HG03159 (cell line): Measurements from ENCODE around the gene EVPL.
"Not testable (repeated sequence)": the region's sequence is repeated elsewhere in the genome, so short reads cannot be mapped to it uniquely, and the experiment has no call there.

Experiments used
- ATAC-seq: cut with Tn5 transposase; IDR thresholded peaks from one replicate; pipeline ENCODE4 v1.9.1; 2021; ENCODE audit warnings: mild to moderate bottlenecking, moderate library complexity; ENCODE audit not compliant: unreplicated experiment

EVPL gene

DNA sequence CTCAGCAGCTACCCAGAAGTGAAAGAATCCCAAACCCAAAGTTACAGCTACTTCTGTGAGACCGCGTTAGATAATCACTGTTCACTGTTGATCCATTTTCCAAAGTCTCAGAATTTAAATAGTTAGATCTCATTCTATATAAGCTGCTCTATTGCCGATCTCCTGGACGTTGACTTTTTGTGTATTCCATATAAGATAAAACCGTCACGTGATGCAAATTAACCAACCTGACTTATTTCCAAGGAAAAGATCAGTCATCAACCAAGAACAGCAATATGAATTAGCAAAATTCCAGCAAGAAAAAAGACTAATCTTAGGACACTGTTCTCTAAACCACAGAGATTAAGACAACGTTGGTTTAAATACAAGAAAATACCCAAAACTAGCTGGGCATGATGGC, 56.5 kb downstream of the EVPL start:
- no peak for ATAC-seq

DNA sequence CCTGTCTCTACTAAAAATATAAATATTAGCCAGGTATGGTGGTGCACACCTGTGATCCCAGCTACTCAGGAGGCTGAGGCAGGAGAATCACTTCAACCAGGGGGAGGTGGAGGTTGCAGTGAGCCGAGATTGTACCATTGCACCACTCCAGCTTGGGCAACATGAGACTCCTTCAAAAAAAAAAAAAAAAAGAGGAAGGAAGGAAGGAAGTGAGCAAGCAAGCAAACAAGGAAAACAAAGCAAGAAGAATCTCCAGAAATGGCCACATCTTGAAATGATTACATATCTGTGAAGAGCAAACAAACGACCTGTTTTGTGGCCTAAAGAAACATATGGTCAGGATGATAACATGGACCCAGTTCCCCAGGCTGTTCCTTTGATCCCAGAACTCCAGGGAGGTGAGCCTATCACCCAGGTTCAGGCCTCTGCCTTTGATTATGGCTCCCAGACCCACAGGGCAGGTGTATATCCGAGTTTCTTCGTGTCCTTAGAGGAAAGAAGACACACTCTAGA, 57.0 kb downstream of the EVPL start:
- ATAC-seq: no peak

DNA sequence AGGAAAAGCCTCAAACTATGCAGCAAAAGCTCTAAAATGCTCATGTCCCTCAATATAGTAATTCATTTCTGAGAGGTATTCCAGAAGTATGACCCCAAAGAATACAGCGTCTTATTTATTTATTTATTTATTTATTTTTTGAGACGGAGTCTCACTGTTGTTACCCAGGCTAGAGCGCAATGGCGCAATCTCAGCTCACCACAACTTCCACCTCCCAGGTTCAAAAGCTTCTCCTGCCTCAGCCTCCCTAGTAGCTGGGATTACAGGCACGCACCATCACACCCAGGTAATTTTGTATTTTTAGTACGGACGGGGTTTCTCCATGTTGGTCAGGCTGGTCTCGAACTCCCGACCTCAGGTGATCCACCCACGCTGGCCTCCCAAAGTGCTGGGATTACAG, 58.1 kb downstream of the EVPL start:
- not testable (repeated sequence) for ATAC-seq

DNA sequence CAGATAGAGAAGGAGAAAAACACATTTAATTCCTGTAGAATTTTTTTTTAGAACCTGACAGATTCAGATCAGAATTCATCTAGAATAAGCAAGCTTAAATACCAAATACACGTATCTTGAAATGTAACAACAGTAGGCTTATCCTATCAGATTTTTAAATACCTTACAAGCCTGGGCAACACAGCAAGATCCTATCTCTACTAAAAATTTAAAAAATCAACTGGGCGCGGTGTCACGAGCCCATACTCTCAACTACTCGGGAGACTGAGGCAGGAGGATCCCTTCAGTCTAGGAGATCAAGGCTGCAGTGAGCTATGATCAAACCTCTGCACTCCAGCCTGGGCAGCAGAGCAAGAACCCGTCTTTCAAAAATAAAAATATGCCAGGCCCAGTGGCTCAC, 61.6 kb downstream of the EVPL start:
- no peak for ATAC-seq

DNA sequence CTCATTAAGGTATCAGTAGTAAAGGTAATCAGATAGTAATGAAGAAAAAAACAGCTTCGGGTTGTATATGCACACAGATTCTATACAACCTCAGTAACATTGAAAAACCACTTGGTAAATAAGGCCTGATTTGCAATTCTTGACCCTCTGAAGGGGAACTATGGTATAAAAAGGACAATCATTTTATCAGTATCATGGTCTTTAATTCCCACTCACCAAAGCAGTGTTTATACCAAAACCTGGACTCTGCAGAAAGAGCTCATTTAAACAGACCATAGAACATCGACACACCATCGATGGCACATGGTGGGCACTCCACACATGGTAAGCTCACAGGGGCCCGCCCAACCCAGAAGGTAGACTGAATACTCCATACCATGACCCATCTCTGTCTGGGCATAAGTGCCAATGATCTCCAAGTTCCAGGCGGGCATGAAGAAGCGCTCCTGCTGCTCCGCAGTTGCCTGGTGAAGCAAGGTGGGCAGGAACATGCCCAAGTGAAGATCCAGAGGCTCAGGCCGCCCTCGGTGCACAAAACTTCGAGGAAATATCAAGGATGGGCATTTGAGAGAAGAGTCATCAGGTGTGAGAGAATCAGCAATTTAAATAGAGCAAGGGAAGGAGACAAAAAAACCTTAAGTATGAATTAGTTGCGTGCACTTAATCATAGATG, 67.1 kb downstream of the EVPL start:
- ATAC-seq: no peak

DNA sequence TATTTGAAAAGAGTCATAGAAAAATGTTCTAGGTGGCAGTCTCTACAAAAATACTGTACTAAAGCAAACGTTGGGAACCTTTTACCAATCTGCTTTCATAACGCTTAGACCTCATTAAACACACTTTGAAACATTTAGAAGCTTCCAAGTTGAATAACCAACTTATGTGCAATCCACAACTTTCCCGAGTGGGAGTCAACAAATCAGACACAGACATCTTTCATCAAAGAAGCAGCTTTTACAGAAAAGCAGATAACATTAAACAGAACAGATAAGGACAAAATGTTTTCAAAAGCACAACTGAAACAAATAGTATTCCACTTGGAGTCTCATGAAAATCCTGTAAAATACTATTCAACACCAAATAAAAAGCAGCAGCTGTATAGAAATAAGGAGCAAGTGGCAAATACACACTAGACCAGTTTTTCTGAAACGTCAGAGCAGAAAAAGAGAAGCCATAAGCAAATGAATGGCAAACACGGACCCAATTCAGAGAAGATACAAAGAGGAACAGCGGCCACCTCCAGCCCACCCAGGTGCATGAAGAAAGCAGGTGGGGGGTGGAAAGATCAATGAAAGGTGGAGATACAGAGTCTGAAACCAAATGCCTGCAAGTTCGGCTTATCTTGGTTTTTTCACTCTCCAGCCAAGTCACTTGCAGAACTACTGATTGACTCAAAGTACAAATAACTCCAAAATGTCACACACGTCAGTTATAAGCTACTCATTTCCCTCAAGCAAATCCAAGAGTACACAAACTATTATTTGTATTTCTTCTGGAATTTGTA, 67.9 kb downstream of the EVPL start:
- no peak for ATAC-seq
